ENCODE data around the gene POLR1A. TPM values are rescaled to one million over a fixed set of nuclear protein-coding genes. Genes with fewer than 3 reads are reported as not detected.

Gene POLR1A
- total RNA-seq, 1 experiment from 2014 or later, result 19.4 TPM

DNA sequence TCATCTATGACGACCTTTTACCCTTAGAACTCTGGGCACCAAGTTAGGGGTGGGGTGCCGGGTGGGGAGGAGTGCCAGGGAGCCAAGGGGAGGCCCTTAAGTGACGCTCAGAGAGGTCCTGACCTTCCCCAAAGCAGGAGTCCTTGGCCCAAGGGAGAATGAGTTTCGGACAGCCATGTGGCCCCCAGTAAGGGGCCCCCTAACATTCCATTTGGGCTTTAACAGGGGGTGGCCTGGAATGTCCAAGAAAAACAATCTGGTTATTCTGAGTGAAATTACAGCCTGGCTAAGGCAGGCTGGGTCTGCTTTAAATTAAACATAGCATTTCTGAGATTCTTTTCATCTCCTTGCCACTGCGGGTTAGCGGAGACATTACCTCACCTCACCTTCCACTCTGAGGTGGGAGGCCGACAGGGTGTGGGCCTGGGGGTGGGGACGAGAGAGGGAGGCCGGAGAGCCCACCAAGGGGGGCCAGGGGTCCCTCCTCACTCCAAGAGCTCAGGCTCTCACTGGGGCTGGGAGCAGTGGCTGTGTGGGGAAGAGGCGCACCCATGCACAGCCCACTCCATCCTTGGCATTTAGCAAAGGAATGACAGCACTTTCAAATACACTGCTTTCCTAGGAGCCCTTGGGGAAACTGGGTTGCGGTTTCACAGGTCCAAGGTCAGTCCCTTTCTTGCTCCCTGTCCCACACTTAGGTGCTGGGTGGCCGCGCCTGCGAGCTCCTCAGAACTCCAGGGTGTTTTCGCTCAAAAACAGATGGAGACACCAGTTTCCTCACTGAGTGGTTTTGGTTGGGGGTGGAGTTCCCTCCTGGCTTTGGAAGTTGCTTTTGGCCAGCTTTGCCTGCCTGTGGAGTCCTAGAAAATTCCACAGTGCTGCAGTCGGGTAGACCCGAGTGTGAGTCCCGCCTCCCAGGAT, 107.4 kb downstream of the POLR1A start:
- Histone ChIP-seq H3K9me3 (ENCODE audit: low read length) (no peaks in the 10 kb centered on the region), H3K36me3 (ENCODE audit: insufficient read depth, low read length) (no peaks in the 10 kb centered on the region), H3K9me2 (replicated peaks; ENCODE audit: insufficient read depth, low read length) (no peaks in the 10 kb centered on the region), H3K4me2 (ENCODE audit: low read depth, low read length, poor library complexity, severe bottlenecking) (no peak overlapping the region), H4K20me1 (ENCODE audit: insufficient read depth, low read depth, low read length) (no peaks in the 10 kb centered on the region), H3K4me1 (ENCODE audit: low read length) (peaks cover 9% of the 10 kb centered on the region), H3K27ac (ENCODE audit: low read length) (no peak overlapping the region), H3K4me3 (ENCODE audit: low read length) (no peak overlapping the region), H3K27me3 (ENCODE audit: low read length) (no peaks in the 10 kb centered on the region), H3K9ac (ENCODE audit: low read length) (no peak overlapping the region), H2AFZ (ENCODE audit: low read length) (no peak overlapping the region), H3K79me2 (ENCODE audit: low read length) (no peaks in the 10 kb centered on the region)
- DNase-seq, result no peak

DNA sequence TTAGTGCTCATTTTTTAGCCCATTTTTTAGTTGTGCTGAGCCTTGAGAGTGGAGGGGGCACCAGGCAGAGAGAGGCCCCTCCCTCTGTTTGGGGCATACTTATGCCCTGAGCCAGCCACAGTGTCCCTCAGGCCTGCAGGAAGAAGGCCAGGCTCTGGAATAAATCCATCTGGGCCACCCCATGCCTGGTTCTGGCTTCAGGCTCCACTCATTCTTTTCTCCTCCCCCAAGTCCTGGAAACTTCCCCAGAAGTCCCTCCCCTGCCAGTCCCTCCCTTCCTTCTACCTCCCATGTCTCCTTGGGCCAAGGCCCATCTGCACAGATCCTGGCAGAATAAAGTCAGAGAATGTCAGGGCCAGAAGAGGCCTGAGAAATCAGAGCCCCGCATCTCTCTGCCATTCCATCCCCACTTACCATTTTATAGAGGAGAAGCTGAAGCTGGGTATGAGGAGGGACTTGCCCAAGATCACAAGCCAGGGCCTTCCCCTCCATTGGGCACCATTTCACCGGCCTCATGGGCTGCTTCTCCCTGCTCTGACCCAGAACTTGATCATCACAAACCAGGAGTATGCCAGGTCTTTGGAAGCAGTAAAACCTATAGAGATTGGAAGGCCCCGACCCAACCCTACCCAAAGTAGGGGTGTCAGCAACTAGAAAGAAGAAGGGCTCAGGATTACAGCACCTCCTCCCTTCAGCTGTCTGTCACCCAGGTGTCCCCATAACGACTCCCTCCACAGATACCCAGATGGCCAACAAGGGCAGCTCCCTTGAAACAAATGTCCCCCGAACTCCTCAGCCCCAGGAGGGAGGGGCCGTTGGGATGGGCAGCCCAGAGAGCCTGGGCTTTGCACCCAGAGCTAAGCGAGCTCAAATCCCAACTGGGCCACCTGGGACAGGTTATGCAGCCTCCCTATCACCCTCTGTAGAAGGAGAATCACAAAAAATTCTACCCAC, 108.4 kb downstream of the POLR1A start:
- Histone ChIP-seq H4K20me1 (ENCODE audit: insufficient read depth, low read depth, low read length) (no peaks in the 10 kb centered on the region), H3K4me2 (ENCODE audit: low read depth, low read length, poor library complexity, severe bottlenecking) (no peak overlapping the region), H3K27me3 (ENCODE audit: low read length) (no peaks in the 10 kb centered on the region), H3K36me3 (ENCODE audit: insufficient read depth, low read length) (no peaks in the 10 kb centered on the region), H3K9ac (ENCODE audit: low read length) (no peak overlapping the region), H3K4me3 (ENCODE audit: low read length) (no peak overlapping the region), H3K9me2 (replicated peaks; ENCODE audit: insufficient read depth, low read length) (no peaks in the 10 kb centered on the region), H2AFZ (ENCODE audit: low read length) (no peak overlapping the region), H3K9me3 (ENCODE audit: low read length) (no peaks in the 10 kb centered on the region), H3K27ac (ENCODE audit: low read length) (no peak overlapping the region), H3K79me2 (ENCODE audit: low read length) (no peaks in the 10 kb centered on the region), H3K4me1 (ENCODE audit: low read length) (peaks cover 9% of the 10 kb centered on the region)
- DNase-seq, result no peak

DNA sequence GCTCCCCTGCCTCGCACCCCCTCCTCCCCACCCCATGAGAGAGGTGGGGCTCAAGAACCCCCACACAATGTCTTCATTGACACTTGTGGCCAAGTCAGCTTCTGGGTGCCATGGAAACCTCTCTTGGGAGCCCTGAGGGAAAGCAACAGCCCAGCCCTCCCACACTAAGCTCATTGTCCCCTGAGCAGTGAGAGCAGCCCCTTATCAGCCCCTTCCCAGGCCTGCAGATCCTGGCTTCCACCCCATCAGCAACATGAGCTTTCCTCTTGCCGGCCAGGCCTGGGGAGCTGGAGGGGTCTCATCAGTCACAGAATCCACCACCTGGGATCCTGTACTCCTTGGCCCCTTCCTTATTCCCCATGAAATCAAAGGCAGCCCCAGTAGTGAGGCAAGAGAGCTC, 109.1 kb downstream of the POLR1A start:
- H3K4me1 ChIP-seq (ENCODE audit: low read length), result peaks cover 9% of the 10 kb centered on the region
- no peak overlapping the region for H3K9ac ChIP-seq (ENCODE audit: low read length)

DNA sequence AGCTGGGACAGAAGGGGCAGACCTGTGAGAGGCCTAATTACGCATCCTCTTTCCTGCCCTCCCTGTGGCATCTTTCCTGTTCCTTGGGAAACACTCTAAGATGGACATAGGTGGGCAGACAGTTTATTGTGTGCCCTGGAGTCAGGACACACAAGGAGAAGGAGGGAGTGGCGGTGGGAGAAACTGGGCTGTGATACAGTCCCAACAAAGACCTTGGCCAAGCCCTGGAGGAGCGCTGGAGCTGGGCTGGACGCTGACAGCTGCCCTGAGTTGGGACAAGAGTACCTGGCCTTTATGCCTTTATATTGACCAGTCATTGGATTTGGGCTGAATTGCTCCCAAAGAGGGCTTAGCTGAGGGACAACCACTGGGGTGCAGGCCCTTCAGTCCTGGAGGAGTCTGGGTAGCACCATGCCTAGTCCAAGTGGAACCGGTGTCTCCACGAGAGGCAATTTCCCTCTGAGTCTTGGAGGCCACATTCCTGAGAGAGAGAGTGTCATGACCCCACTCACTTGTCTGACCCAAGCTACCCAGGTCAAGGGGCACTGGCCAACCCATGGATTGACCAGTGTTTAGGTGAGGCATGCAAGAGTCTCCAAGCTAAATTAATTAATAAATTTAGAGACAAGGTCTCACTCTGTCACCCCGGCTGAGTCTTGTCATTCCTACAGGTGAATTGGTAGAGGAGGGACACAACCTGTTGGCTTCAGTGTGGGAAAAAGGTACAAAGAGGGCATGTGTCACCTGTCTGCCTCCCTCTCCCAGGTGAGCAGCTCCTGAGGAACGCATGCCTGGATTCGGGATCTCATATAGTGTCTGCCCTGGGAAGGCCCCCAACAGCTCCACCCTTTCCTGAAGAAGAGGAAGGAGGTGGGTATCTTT, 109.8 kb downstream of the POLR1A start:
- no peak for DNase-seq
- H3K27ac ChIP-seq (ENCODE audit: low read length), result no peak overlapping the region

More for the DNA sequence above, 109.1 kb downstream of the POLR1A start:
- Histone ChIP-seq H2AFZ (ENCODE audit: low read length) (no peak overlapping the region), H3K9me3 (ENCODE audit: low read length) (no peaks in the 10 kb centered on the region), H3K27me3 (ENCODE audit: low read length) (no peaks in the 10 kb centered on the region), H3K4me2 (ENCODE audit: low read depth, low read length, poor library complexity, severe bottlenecking) (no peak overlapping the region), H3K9me2 (replicated peaks; ENCODE audit: insufficient read depth, low read length) (no peaks in the 10 kb centered on the region), H3K79me2 (ENCODE audit: low read length) (no peaks in the 10 kb centered on the region), H3K4me3 (ENCODE audit: low read length) (no peak overlapping the region), H4K20me1 (ENCODE audit: insufficient read depth, low read depth, low read length) (no peaks in the 10 kb centered on the region), H3K36me3 (ENCODE audit: insufficient read depth, low read length) (no peaks in the 10 kb centered on the region), H3K27ac (ENCODE audit: low read length) (no peak overlapping the region)
- no peak for DNase-seq

DNA sequence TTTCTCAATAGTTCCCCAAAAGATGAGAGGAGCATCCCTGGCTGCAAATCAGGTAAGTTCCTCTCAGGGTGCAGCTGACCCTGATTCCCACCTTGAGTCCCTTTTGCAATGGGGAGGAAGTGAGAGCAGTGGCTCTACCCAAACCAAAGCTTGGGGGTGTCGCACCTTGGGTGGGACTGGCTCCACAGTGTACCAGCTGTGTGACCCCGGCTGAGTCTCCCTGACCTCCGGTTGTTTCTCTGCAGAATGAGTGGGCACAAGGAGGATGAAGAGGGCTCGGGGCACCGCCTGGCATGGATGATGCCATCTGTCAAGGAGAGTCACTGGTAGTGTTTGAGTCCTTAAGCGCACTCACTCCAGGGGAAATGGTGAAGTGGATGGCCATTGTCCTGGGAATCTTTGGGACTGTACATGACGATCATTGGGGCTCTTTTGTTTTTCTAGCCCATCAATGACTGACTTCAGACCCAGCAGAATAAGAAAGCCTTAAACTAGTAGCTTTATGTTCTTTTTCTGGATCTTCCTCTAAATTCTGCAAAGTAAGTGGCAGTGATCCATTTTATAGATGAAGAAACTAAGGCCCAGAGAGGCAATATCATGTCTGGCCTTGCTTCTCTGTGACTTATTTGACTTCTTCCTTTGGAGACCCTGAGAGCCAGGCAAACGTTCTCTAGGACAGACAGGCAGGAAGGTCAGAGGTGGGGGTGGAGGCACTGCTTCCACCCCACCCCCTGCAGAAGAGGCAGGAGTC, 110.6 kb downstream of the POLR1A start:
- no peaks in the 10 kb centered on the region for H3K9me3 ChIP-seq (ENCODE audit: low read length)
- H3K27ac ChIP-seq (ENCODE audit: low read length), result no peak overlapping the region
- H3K9ac ChIP-seq (ENCODE audit: low read length), result no peak overlapping the region
- H3K27me3 ChIP-seq (ENCODE audit: low read length), result no peaks in the 10 kb centered on the region
- peaks cover 9% of the 10 kb centered on the region for H3K4me1 ChIP-seq (ENCODE audit: low read length)
- no peaks in the 10 kb centered on the region for H3K79me2 ChIP-seq (ENCODE audit: low read length)
- DNase-seq, result no peak
- no peak overlapping the region for H3K4me3 ChIP-seq (ENCODE audit: low read length)
- no peaks in the 10 kb centered on the region for H3K9me2 ChIP-seq (replicated peaks; ENCODE audit: insufficient read depth, low read length)
- H4K20me1 ChIP-seq (ENCODE audit: insufficient read depth, low read depth, low read length), result no peaks in the 10 kb centered on the region
- H2AFZ ChIP-seq (ENCODE audit: low read length), result no peak overlapping the region
- H3K36me3 ChIP-seq (ENCODE audit: insufficient read depth, low read length), result no peaks in the 10 kb centered on the region
- H3K4me2 ChIP-seq (ENCODE audit: low read depth, low read length, poor library complexity, severe bottlenecking), result no peak overlapping the region

More for the DNA sequence above, 109.8 kb downstream of the POLR1A start:
- Histone ChIP-seq H3K4me2 (ENCODE audit: low read depth, low read length, poor library complexity, severe bottlenecking) (no peak overlapping the region), H3K9me3 (ENCODE audit: low read length) (no peaks in the 10 kb centered on the region), H3K4me3 (ENCODE audit: low read length) (no peak overlapping the region), H3K27me3 (ENCODE audit: low read length) (no peaks in the 10 kb centered on the region), H3K79me2 (ENCODE audit: low read length) (no peaks in the 10 kb centered on the region), H2AFZ (ENCODE audit: low read length) (no peak overlapping the region), H3K36me3 (ENCODE audit: insufficient read depth, low read length) (no peaks in the 10 kb centered on the region), H3K4me1 (ENCODE audit: low read length) (peaks cover 9% of the 10 kb centered on the region), H3K9ac (ENCODE audit: low read length) (no peak overlapping the region), H4K20me1 (ENCODE audit: insufficient read depth, low read depth, low read length) (no peaks in the 10 kb centered on the region), H3K9me2 (replicated peaks; ENCODE audit: insufficient read depth, low read length) (no peaks in the 10 kb centered on the region)

GRCh38 chr2:85994421-85994777, 111.3 kb downstream of the POLR1A start:
- no peak overlapping the region for H2AFZ ChIP-seq (ENCODE audit: low read length)
- no peak overlapping the region for H3K4me2 ChIP-seq (ENCODE audit: low read depth, low read length, poor library complexity, severe bottlenecking)
- H3K36me3 ChIP-seq (ENCODE audit: insufficient read depth, low read length), result no peaks in the 10 kb centered on the region
- H4K20me1 ChIP-seq (ENCODE audit: insufficient read depth, low read depth, low read length), result no peaks in the 10 kb centered on the region
- no peak overlapping the region for H3K27ac ChIP-seq (ENCODE audit: low read length)
- no peaks in the 10 kb centered on the region for H3K9me3 ChIP-seq (ENCODE audit: low read length)
- no peaks in the 10 kb centered on the region for H3K79me2 ChIP-seq (ENCODE audit: low read length)
- no peak overlapping the region for H3K9ac ChIP-seq (ENCODE audit: low read length)
- no peaks in the 10 kb centered on the region for H3K27me3 ChIP-seq (ENCODE audit: low read length)
- peaks cover 9% of the 10 kb centered on the region for H3K4me1 ChIP-seq (ENCODE audit: low read length)
- no peak overlapping the region for H3K4me3 ChIP-seq (ENCODE audit: low read length)
- H3K9me2 ChIP-seq (replicated peaks; ENCODE audit: insufficient read depth, low read length), result no peaks in the 10 kb centered on the region
- no peak for DNase-seq

DNA sequence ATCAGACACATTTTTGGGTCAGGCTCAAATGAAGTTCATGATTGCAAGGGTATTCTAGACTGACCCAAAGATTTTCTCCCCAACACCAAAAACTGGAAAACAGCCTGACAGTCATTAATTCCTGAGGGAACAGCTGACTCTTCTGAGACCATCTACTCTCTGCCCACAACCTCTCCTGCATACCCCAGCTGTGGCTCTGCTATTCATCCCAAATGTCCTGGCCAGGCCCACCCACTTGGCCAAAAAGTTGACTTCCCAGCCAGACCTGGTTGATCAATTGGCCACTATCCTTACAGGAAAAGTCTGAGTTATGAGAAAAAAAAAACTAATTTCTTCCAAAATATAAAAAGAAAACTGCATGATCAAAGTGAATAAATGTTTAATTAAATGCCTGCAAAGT, 113.1 kb downstream of the POLR1A start:
- no peak for DNase-seq
- H3K9me3 ChIP-seq (ENCODE audit: low read length), result no peaks in the 10 kb centered on the region

More for the DNA sequence above, 113.1 kb downstream of the POLR1A start:
- Histone ChIP-seq H3K4me3 (ENCODE audit: low read length) (no peak overlapping the region), H3K36me3 (ENCODE audit: insufficient read depth, low read length) (no peaks in the 10 kb centered on the region), H3K9ac (ENCODE audit: low read length) (no peak overlapping the region), H3K27me3 (ENCODE audit: low read length) (no peaks in the 10 kb centered on the region), H4K20me1 (ENCODE audit: insufficient read depth, low read depth, low read length) (no peaks in the 10 kb centered on the region), H2AFZ (ENCODE audit: low read length) (no peak overlapping the region), H3K9me2 (replicated peaks; ENCODE audit: insufficient read depth, low read length) (no peaks in the 10 kb centered on the region), H3K4me1 (ENCODE audit: low read length) (peaks cover 6% of the 10 kb centered on the region), H3K79me2 (ENCODE audit: low read length) (no peaks in the 10 kb centered on the region), H3K27ac (ENCODE audit: low read length) (no peak overlapping the region), H3K4me2 (ENCODE audit: low read depth, low read length, poor library complexity, severe bottlenecking) (no peak overlapping the region)
